DOHH2 (cell line): ENCODE results near the gene EPB41L5.

ENCODE experiments used
- H3F3A ChIP-seq: fragments of 200-600 bp; sonication (generic), shearing (Covaris generic); 2 replicates; pipeline ENCODE4 v1.6.0; 2016; ENCODE audit warnings: antibody characterized with exemption, mild to moderate bottlenecking; ENCODE audit not compliant: control insufficient read depth, insufficient read depth
- H3K27ac ChIP-seq: fragments of 200-600 bp; sonication (generic); 2 replicates; pipeline ENCODE4 v1.5.1; 2014; ENCODE audit warnings: low read depth, mild to moderate bottlenecking, low read length, moderate library complexity
- H3K27me3 ChIP-seq: fragments of 200-600 bp; sonication (generic); 2 replicates; pipeline ENCODE4 v1.6.1; 2014; ENCODE audit warnings: mild to moderate bottlenecking, low read length, mixed read lengths; ENCODE audit not compliant: control insufficient read depth
- H3K36me3 ChIP-seq: fragments of 200-600 bp; sonication (generic); 2 replicates; pipeline ENCODE4 v1.6.1; 2014; ENCODE audit warnings: mild to moderate bottlenecking, low read length, moderate library complexity, mixed read lengths; ENCODE audit not compliant: control insufficient read depth
- H3K4me1 ChIP-seq: fragments of 200-600 bp; sonication (generic); 2 replicates; pipeline ENCODE4 v1.6.1; 2014; ENCODE audit warnings: mild to moderate bottlenecking, low read length, mixed read lengths; ENCODE audit not compliant: control insufficient read depth
- H3K4me2 ChIP-seq: fragments of 200-600 bp; sonication (generic); 2 replicates; pipeline ENCODE4 v1.6.0; 2014; ENCODE audit warnings: mild to moderate bottlenecking, low read length, moderate library complexity
- H3K4me3 ChIP-seq: fragments of 200-600 bp; sonication (generic); 2 replicates; pipeline ENCODE4 v1.5.1; 2014; ENCODE audit warnings: mild to moderate bottlenecking, low read length, mixed read lengths
- H3K79me2 ChIP-seq: fragments of 200-600 bp; sonication (generic); 2 replicates; pipeline ENCODE4 v1.6.1; 2014; ENCODE audit warnings: mild to moderate bottlenecking, low read length, mixed read lengths; ENCODE audit not compliant: control insufficient read depth
- H3K9me2 ChIP-seq: fragments of 200-600 bp; sonication (generic); replicated peaks from 2 replicates; pipeline ENCODE4 v1.6.1; 2014; ENCODE audit warnings: mild to moderate bottlenecking, low read length, mixed read lengths; ENCODE audit not compliant: control insufficient read depth
- H3K9me3 ChIP-seq: fragments of 200-600 bp; sonication (generic); 2 replicates; pipeline ENCODE4 v1.6.1; 2014; ENCODE audit warnings: antibody characterized with exemption, low read length, mixed read lengths; ENCODE audit not compliant: control insufficient read depth, insufficient read depth
- H4K20me1 ChIP-seq: fragments of 200-600 bp; sonication (generic); 2 replicates; pipeline ENCODE4 v1.6.0; 2014; ENCODE audit warnings: low read depth, mild to moderate bottlenecking, antibody characterized with exemption, low read length, moderate library complexity; ENCODE audit not compliant: control insufficient read depth, insufficient read depth
- CTCF ChIP-seq: fragments of 200-600 bp; sonication (generic); IDR thresholded peaks from one replicate; pipeline ENCODE4 v1.5.1; 2014; ENCODE audit warnings: antibody characterized with exemption, mild to moderate bottlenecking, low read depth, low read length; ENCODE audit not compliant: poor library complexity, severe bottlenecking
- EZH2phosphoT487 ChIP-seq: fragments of 200-600 bp; sonication (generic); IDR thresholded peaks from 2 replicates; pipeline ENCODE4 v1.6.1; 2017; ENCODE audit warnings: borderline replicate concordance, mild to moderate bottlenecking, antibody characterized with exemption, low read length, moderate library complexity, mixed read lengths

Gene EPB41L5

GRCh38 chr2:120203251-120204021 is 190.6 kb downstream of the EPB41L5 start:
- H4K20me1 ChIP-seq = no peaks in the 10 kb centered on the region
- H3K79me2 ChIP-seq = no peaks in the 10 kb centered on the region
- H3K27me3 ChIP-seq = no peaks in the 10 kb centered on the region
- H3K9me2 ChIP-seq = no peaks in the 10 kb centered on the region
- H3K4me2 ChIP-seq = no peak overlapping the region
- no peak overlapping the region for H3K4me3 ChIP-seq
- no peaks in the 10 kb centered on the region for H3K36me3 ChIP-seq
- TF ChIP-seq CTCF = no peak
- no peak for TF ChIP-seq EZH2phosphoT487
- peaks cover 4% of the 10 kb centered on the region for H3K4me1 ChIP-seq
- no peaks in the 10 kb centered on the region for H3F3A ChIP-seq
- H3K27ac ChIP-seq = no peak overlapping the region
- H3K9me3 ChIP-seq = no peaks in the 10 kb centered on the region

GRCh38 chr2:120204022-120204405 is 191.1 kb downstream of the EPB41L5 start:
- Histone ChIP-seq H3K9me3 (no peaks in the 10 kb centered on the region), H3K27ac (no peak overlapping the region), H3K4me1 (peaks cover 4% of the 10 kb centered on the region), H3F3A (no peaks in the 10 kb centered on the region), H4K20me1 (no peaks in the 10 kb centered on the region), H3K27me3 (no peaks in the 10 kb centered on the region), H3K4me2 (no peak overlapping the region), H3K9me2 (no peaks in the 10 kb centered on the region), H3K36me3 (no peaks in the 10 kb centered on the region), H3K79me2 (no peaks in the 10 kb centered on the region), H3K4me3 (no peak overlapping the region)
- TF ChIP-seq EZH2phosphoT487 (no peak), CTCF (no peak)

- Histone ChIP-seq H3K27me3 (no peaks in the 10 kb centered on the region), H3K4me2 (no peak overlapping the region), H3K4me3 (no peak overlapping the region), H3F3A (no peaks in the 10 kb centered on the region), H3K36me3 (no peaks in the 10 kb centered on the region), H3K27ac (no peak overlapping the region), H3K9me3 (no peaks in the 10 kb centered on the region), H3K9me2 (no peaks in the 10 kb centered on the region), H3K4me1 (peaks cover 4% of the 10 kb centered on the region), H3K79me2 (no peaks in the 10 kb centered on the region), H4K20me1 (no peaks in the 10 kb centered on the region)
- TF ChIP-seq EZH2phosphoT487 (no peak), CTCF (no peak)
Measured at GRCh38 chr2:120204417-120204816, 191.5 kb downstream of the EPB41L5 start.
